ENCODE results near the gene LDLR.

Gene LDLR

GRCh38 chr19:11181488-11181887 lies 92.2 kb downstream of the LDLR start:
- no peak for DNase-seq (ENCODE audit: insufficient read length)
- no peak for TF ChIP-seq POLR2AphosphoS5 (IDR thresholded peaks at IDR 0.05; ENCODE audit: low read depth, low read length)
- no peak for FAIRE-seq
